HG02588 (cell line): ENCODE results near the gene MUC5AC.

Source experiments
- ATAC-seq: cut with Tn5 transposase; IDR thresholded peaks from one replicate; pipeline ENCODE4 v1.9.1; 2021; ENCODE audit warnings: mild to moderate bottlenecking, moderate library complexity; ENCODE audit not compliant: unreplicated experiment

The MUC5AC gene

DNA sequence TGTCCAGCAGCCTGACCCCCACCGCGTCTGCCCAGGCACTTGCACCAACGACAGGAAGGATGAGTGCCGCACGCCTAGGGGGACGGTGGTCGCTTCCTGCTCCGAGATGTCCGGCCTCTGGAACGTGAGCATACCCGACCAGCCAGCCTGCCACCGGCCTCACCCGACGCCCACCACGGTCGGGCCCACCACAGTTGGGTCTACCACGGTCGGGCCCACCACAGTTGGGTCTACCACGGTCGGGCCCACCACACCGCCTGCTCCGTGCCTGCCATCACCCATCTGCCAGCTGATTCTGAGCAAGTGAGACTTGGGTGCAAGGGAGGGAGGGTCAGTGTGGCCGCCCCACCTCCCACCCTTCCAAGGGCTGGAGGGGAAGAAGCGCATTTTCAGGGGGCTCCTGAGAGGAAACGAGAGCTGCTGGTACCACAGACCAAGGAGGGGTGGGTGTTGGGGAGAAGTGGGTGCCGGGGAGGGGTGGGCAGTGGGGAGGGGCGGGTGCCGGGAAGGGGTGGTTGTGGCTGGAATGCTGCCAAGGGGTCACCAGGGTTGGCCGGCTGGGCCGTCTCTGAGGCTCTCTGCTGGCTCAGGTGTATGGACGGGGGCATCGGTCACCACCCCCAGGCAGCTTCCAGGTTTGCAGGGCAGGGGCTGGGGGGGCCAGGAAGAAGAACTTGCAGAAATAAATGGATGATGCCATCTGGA is 37.4 kb downstream of the MUC5AC start:
- ATAC-seq = no peak

- no peak for ATAC-seq
Measured at GRCh38 chr11:1195682-1196515, 38.1 kb downstream of the MUC5AC start.

GRCh38 chr11:1196516-1197391 is 39.0 kb downstream of the MUC5AC start:
- no peak for ATAC-seq

DNA sequence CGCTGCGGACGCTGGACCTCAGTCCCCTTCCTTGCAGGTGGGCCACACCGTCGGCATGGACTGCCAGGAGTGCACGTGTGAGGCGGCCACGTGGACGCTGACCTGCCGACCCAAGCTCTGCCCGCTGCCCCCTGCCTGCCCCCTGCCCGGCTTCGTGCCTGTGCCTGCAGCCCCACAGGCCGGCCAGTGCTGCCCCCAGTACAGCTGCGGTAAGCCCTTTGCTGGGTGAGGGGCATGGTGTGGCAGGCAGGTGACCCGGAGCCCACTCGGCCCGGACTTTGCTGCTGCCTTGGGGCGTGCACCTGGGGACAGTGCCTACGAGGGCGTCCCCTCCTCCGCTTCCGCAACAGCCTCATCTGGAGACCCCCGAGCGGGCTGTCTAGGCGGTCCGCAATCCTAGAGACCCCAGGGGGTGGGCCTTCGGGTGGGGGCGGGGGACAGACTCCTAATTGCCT is 39.7 kb downstream of the MUC5AC start:
- ATAC-seq = no peak

DNA sequence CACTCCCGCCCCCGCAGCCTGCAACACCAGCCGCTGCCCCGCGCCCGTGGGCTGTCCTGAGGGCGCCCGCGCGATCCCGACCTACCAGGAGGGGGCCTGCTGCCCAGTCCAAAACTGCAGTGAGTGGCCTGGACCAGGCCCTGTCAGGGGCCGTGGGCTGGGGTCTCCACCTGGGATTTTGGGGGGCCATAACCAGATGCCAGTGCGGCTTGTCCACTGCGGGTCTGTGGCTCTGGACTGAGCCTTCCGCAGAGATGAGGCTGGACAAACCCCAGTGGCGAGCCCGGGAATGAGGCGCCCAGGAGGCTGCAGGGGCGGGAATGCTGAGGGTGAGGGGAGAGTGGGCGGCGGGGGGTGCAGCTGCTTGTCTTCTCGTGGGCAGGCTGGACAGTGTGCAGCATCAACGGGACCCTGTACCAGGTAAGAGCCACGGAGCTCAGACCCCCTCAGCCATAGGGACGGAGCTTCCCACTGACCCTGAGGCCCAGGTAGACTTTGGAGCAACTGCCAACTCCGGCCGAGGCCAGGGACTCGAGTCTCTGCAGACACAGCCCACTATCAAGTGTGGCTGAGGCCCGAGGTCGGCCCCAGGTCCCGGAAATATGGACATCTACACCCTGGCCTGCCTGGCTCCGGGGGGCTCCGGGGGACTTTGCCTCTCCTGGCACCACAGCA is 40.3 kb downstream of the MUC5AC start:
- ATAC-seq = no peak

DNA sequence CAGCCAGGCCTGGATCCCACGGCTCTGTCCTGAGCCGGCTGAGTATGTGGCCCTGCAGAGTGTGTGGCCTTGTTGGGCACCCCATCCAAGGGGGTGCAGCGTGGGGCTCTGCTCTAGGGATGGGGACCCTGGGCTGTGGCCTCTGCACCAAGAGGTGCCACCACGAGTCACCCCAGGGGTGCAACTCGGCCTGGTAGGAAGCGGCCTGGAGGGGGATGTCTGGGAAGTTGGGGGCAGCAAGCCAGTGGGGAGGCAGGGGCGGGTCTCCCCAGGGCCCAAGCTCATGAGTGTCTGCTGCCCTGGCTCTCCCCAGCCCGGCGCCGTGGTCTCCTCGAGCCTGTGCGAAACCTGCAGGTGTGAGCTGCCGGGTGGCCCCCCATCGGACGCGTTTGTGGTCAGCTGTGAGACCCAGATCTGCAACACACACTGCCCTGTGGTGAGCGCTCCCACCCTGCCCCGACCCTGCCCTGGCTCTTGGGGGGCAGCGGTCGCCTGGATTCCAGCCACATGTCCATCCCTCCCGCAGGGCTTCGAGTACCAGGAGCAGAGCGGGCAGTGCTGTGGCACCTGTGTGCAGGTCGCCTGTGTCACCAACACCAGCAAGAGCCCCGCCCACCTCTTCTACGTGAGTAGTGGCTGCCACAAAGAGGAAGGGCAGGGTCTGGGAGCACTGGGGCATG is 40.9 kb downstream of the MUC5AC start:
- ATAC-seq = no peak

GRCh38 chr11:1199241-1199750 is 41.5 kb downstream of the MUC5AC start:
- ATAC-seq = no peak

GRCh38 chr11:1199751-1200610 is 42.2 kb downstream of the MUC5AC start:
- no peak for ATAC-seq

DNA sequence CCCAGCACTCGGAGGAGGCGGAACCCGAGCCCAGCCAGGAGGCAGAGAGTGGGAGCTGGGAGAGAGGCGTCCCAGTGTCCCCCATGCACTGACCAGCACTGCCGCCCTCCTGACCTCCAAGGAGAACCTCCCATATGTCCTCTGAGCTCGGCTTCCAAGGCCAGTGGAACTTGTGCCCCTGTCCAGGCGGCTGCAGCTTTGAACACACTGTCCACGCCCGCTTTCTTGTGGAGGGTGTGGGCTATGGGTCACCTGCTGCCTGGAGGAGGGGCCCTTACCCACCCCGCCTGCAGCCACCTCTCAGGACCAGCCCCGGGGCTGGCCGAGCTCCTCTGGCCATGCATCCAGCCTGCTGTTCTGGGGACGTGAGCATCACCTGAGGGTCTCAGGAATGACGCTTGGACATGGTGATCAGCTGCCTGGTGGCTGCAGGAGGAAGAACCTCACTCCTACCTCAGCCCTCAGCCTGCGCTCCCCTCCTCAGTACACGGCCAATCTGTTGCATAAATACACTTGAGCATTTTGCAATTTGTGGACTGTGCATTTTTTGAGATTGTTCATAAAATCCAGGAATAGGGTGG is 42.9 kb downstream of the MUC5AC start:
- ATAC-seq = no peak

DNA sequence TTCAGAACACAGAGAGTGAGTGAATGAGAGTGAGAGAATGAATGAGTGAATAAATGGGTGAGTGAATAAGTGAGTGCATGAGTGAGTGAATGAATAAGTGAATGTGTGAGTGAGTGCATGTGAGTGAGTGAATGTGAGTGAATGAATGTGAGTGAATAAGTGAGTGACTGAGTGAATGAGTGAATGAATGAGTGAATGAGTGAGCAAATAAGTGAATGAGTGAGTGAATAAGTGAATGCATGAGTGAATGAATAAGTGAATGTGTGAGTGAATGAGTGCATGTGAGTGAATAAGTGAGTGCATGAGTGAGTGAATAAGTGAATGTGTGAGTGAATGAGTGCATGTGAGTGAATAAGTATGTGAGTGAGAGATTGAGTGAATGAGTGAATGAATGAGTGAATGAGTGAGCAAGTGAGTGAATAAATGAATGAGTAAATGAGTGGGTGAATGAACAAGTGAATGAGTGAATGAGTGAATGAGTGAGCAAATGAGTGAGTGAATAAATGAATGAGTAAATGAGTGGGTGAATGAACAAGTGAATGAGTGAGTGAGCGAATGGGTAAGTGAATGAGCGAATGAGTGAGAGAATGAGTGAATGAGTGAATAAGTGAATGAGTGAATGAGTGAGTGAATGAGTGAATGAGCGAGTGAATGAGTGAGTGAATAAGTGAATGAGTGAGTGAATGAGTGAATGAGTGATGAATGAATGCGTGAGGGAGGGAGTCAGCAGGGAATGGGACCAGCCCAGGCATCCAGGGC is 43.8 kb downstream of the MUC5AC start:
- ATAC-seq = no peak

DNA sequence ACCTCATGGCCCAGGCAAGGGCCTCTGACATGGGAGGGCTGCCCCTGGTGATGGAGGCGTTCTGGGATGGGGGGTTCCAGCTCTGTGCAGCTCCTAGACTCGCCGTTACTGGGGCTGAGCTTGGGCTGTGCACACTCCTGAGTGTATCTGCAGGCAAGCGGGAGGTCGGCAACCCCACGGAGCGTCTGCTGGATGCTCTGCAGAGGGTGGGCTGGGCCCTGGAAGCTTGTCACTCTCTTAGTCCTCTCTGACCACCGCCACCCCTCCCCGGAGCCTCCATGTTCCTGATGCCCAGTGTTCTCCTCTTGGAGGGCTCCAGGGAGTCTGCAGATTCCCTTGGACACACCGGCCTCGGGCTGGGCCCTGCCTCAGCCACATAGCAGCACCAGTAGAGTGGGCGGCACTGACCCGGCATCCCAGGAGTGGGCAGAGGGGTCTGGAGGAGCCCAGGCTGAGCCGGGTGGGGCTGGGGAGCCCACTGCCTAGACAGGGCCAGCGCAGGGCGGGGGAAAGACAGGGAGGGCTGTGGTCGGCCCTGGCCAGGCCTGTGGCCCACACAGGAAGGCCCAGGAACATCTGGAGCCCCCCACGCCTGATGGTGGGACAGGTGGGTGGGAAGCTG is 44.5 kb downstream of the MUC5AC start:
- no peak for ATAC-seq

DNA sequence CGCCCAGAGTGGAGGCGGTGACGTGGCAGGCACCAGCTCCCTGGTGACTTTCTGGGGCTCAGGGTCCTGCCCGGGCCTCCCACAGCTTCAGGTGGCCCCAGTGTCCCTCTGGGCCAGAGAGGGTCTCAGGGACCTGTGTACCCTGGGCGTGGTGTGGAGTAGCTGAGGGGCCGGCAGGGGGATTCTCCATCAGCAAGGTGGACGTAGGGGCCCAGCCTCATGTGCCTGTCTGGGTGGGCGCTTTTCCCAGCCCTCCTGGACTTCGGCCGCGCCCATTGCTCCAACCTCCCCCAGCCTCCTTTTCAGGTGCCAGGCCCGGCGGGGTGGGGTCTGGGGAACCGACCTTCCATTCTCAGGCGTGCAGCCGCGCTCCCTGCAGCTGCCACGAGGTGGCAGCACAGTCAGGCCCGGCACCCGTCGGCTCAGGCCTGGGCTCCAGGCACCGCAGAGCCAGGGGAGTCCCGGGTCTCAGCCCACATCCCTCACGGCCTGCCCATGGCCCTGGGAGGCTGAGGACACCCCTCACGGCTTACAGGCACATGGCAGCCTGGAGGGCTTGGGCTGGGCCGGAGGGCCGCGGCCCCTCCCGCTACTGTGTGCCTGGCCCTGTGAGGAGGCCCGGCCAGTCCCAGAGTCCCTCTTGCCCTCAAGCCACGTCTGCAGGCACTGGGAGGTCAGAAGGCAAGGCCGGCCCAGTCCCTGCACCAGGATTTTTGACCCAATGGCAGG is 45.2 kb downstream of the MUC5AC start:
- ATAC-seq = no peak

- no peak for ATAC-seq
Measured at GRCh38 chr11:1203505-1204271, 45.9 kb downstream of the MUC5AC start.

DNA sequence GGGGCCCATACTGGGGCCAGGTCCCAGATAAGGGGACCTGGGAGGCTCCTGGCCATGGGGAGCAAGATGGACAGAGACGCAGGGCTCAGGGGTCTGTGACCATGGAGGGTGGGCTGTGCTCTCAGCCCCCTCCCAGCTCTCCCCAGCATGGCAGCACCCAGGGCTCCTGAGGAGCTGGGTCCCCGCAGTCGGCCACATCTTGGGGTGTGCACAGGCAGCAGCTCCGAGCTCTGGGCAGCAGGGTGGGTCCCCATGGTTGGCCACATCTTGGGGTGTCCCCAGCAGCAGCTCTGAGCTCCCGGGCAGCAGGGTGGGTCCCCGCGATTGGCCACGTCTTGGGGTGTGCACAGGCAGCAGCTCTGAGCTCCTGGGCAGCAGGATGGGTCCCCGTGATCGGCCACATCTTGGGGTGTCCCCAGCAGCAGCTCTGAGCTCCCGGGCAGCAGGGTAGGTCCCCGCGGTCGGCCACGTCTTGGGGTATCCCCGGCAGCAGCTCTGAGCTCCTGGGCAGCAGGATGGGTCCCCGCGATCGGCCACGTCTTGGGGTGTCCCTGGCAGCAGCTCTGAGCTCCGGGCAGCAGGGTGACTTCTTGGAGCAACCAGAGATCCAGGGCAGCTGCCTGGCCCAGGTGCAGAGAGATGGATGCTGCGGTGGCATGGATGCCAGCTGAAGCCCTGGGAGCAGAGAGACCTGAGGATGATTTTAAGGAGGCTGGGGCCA is 46.8 kb downstream of the MUC5AC start:
- no peak for ATAC-seq
